Measurements from ENCODE around the gene FDX1. TPM values are rescaled to one million over a fixed set of nuclear protein-coding genes. Genes with fewer than 3 reads are reported as not detected.
A peak's percentile ranks its signal among the peaks of the same experiment; 100 is the strongest.

The FDX1 gene
- total RNA-seq, 1 donor from 2014 or later: 9.1 TPM

- TF ChIP-seq POLR2A (IDR thresholded peaks at IDR 0.05) (no peak), CTCF (IDR thresholded peaks at IDR 0.05) (no peak), POLR2AphosphoS5 (IDR thresholded peaks at IDR 0.05; ENCODE audit: insufficient read depth in 1 of 2, low read depth in 1 of 2) (no peak)
- Histone ChIP-seq H3K4me3 (no peak overlapping the region), H3K4me1 (no peaks in the 10 kb centered on the region), H3K9me3 (no peaks in the 10 kb centered on the region), H3K27ac (no peak overlapping the region), H3K27me3 (no peaks in the 10 kb centered on the region), H3K36me3 (no peaks in the 10 kb centered on the region)
- DNase-seq (ENCODE audit: extremely low spot score in 2 of 2): no peak
- intact Hi-C loops (cut with DNase I): no loop called here
Measured at GRCh38 chr11:110422306-110422905, 7.3 kb upstream of the FDX1 start.

- Histone ChIP-seq H3K27me3 (no peaks in the 10 kb centered on the region), H3K9me3 (no peaks in the 10 kb centered on the region), H3K36me3 (no peaks in the 10 kb centered on the region), H3K4me3 (no peak overlapping the region), H3K27ac (no peak overlapping the region), H3K4me1 (peaks cover 7% of the 10 kb centered on the region)
- DNase-seq (ENCODE audit: extremely low spot score in 2 of 2): no peak
- intact Hi-C loops (cut with DNase I): no loop called here
- no peak for TF ChIP-seq POLR2A (IDR thresholded peaks at IDR 0.05)
Measured at GRCh38 chr11:110424775-110425444, 4.8 kb upstream of the FDX1 start.

- Histone ChIP-seq H3K27ac (no peak overlapping the region), H3K9me3 (no peaks in the 10 kb centered on the region), H3K27me3 (no peaks in the 10 kb centered on the region), H3K4me3 (no peak overlapping the region), H3K36me3 (no peaks in the 10 kb centered on the region), H3K4me1 (peaks cover 11% of the 10 kb centered on the region)
- TF ChIP-seq POLR2AphosphoS5 (IDR thresholded peaks at IDR 0.05; ENCODE audit: insufficient read depth in 1 of 2, low read depth in 1 of 2) (no peak), CTCF (IDR thresholded peaks at IDR 0.05) (no peak)
- no peak for DNase-seq (ENCODE audit: extremely low spot score in 2 of 2)
- intact Hi-C loops (cut with DNase I): no loop called here
Measured at GRCh38 chr11:110425751-110426545, 3.8 kb upstream of the FDX1 start.

- Histone ChIP-seq H3K27ac (no peak overlapping the region), H3K27me3 (no peaks in the 10 kb centered on the region), H3K4me1 (peaks cover 32% of the 10 kb centered on the region), H3K4me3 (no peak overlapping the region), H3K9me3 (no peaks in the 10 kb centered on the region), H3K36me3 (no peaks in the 10 kb centered on the region)
- no peak for DNase-seq (ENCODE audit: extremely low spot score in 2 of 2)
- intact Hi-C loops (cut with DNase I): no loop called here
- TF ChIP-seq CTCF (IDR thresholded peaks at IDR 0.05): no peak
- TF ChIP-seq POLR2AphosphoS5 (IDR thresholded peaks at IDR 0.05; ENCODE audit: insufficient read depth in 1 of 2, low read depth in 1 of 2): no peak
- TF ChIP-seq POLR2A (IDR thresholded peaks at IDR 0.05): no peak
Measured at GRCh38 chr11:110428040-110428439, 1.7 kb upstream of the FDX1 start.

GRCh38 chr11:110428956-110429730 is 605 bp upstream of the FDX1 start:
- Histone ChIP-seq H3K9me3 (no peaks in the 10 kb centered on the region), H3K27me3 (no peaks in the 10 kb centered on the region), H3K36me3 (no peaks in the 10 kb centered on the region), H3K4me3 (peak overlapping the region; percentile 80 to 89), H3K27ac (peak overlapping the region; percentile 81), H3K4me1 (peaks cover 39% of the 10 kb centered on the region)
- intact Hi-C loops (cut with DNase I): no loop called here
- DNase-seq (ENCODE audit: extremely low spot score in 2 of 2): no peak
- no peak for TF ChIP-seq CTCF (IDR thresholded peaks at IDR 0.05)
